ENCODE measurements around the gene ZNF662. TPM values are rescaled to one million over a fixed set of nuclear protein-coding genes. Genes with fewer than 3 reads are reported as not detected.

Gene ZNF662
- total RNA-seq, 1 experiment from 2014 or later = not detected

DNA sequence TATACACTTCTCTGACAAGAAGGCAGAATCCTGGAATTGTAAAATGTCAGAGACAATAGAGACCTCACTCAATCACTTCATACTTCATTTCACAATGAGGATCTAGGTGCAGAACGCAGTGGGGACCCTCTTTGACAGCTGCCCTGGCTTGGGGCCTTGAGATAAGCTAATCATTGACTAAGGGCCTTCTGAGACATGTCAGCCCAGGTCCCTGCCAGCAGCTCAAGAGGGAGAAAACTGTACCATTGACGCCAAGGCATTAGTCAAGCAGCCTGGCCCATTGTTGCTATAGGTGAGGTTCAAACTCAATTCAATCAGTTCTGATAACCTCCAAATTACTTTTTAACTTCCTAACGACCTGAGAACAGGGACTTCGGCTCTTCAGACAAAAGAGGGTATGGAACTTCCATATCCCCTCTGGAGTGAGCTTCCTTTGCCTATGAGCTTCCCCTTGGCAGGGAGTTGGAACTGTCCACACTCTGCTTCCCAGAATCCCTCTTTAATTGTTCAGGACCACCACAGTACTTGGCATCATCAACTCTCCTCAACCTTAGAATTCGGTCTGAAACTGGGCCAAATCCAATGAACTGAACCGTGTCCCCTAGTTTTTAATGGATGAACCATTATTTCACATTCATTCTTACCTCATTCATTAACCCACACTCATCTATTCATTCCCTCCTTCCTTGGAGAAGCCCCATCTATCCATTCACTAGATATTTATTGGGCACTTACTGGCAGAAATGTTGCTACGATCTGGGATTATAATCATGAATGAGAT, 28.8 kb upstream of the ZNF662 start:
- WGBS (ENCODE audit: extremely low coverage, insufficient read length, low lambda C conversion rate) = no CpG with 5 or more reads among the region's 7 CpGs
- no peaks in the 10 kb centered on the region for H3K9me3 ChIP-seq (ENCODE audit: control insufficient read depth, low read depth, low read length)
- H3K23ac ChIP-seq (ENCODE audit: insufficient read length, low read depth, low read length) = no peak overlapping the region
- H2BK20ac ChIP-seq (ENCODE audit: low read depth, low read length, poor library complexity, severe bottlenecking) = no peak overlapping the region
- no peak overlapping the region for H4K91ac ChIP-seq (ENCODE audit: insufficient read length, low read depth, low read length)
- H3K27ac ChIP-seq (ENCODE audit: insufficient read length, low read depth, low read length) = no peak overlapping the region
- H3K9me3 Mint-ChIP-seq = no peaks in the 10 kb centered on the region
- no peak overlapping the region; a peak in 1 of 7 replicates for H3K27ac Mint-ChIP-seq
- no peak overlapping the region for H4K8ac ChIP-seq (replicated peaks; ENCODE audit: insufficient read length, low read depth, low read length)
- H2BK5ac ChIP-seq (ENCODE audit: insufficient read length, low read length) = no peak overlapping the region
- peaks cover 4% of the 10 kb centered on the region; the same call in 1 of the 2 replicates for H3K4me1 ChIP-seq (ENCODE audit: insufficient read depth, low read length)
- H2AFZ ChIP-seq (ENCODE audit: low read length) = no peak overlapping the region
- TF ChIP-seq CTCF (conservative IDR thresholded peaks at IDR 0.05) = no peak
- no peak overlapping the region for H4K5ac ChIP-seq (ENCODE audit: insufficient read length, low read depth, low read length)
- H2AK5ac ChIP-seq (ENCODE audit: insufficient read length, low read length) = no peak overlapping the region
- no peak for DNase-seq
- no peaks in the 10 kb centered on the region for H3K79me1 ChIP-seq (ENCODE audit: insufficient read depth, low read depth, low read length, poor library complexity, severe bottlenecking)
- H3K79me2 ChIP-seq (ENCODE audit: insufficient read depth, low read length) = no peaks in the 10 kb centered on the region
- H2BK15ac ChIP-seq (ENCODE audit: low read depth, low read length) = no peak overlapping the region
- H3K36me3 Mint-ChIP-seq (ENCODE audit: insufficient read depth in 1 of 3, low read depth in 3 of 3) = no peaks in the 10 kb centered on the region
- H2BK120ac ChIP-seq (ENCODE audit: low read depth, low read length, poor library complexity, severe bottlenecking) = no peak overlapping the region
- no peak overlapping the region for H2BK12ac ChIP-seq (ENCODE audit: insufficient read length, low read depth, low read length)
- peaks cover 4% of the 10 kb centered on the region for H3K27me3 Mint-ChIP-seq (ENCODE audit: low read depth)
- no peak overlapping the region for H3K14ac ChIP-seq (ENCODE audit: insufficient read depth, low read length)
- no peak overlapping the region for H3T11ph ChIP-seq (ENCODE audit: low read length)
- no peaks in the 10 kb centered on the region for H3K27me3 ChIP-seq (ENCODE audit: insufficient read depth, low read length)
- no peak overlapping the region for H3K4me2 ChIP-seq (ENCODE audit: insufficient read depth, insufficient read length, low read length)
- H3K9ac ChIP-seq (ENCODE audit: extremely low read depth, insufficient read length, low read length) = no peak overlapping the region
- no peak overlapping the region for H3K18ac ChIP-seq (ENCODE audit: insufficient read length, low read depth, low read length)
- peaks cover 4% of the 10 kb centered on the region for H3K23me2 ChIP-seq (ENCODE audit: insufficient read length, low read depth, low read length, poor library complexity, severe bottlenecking)
- H3K4me1 Mint-ChIP-seq = peaks cover 15 to 18% of the 10 kb centered on the region in 2 experiments
- H3K56ac ChIP-seq (ENCODE audit: insufficient read length, low read depth, low read length) = no peak overlapping the region
- no peak overlapping the region for H3K4ac ChIP-seq (ENCODE audit: low read depth, low read length)
- H3K4me3 Mint-ChIP-seq = no peak overlapping the region
- H4K20me1 ChIP-seq (ENCODE audit: control insufficient read depth, insufficient read depth, insufficient read length) = no peaks in the 10 kb centered on the region

Measured in H9 (cell line).